ENCODE measurements around the gene SUSD6.
"Not testable (repeated sequence)": the region's sequence is repeated elsewhere in the genome, so short reads cannot be mapped to it uniquely, and the experiment has no call there.

Gene SUSD6

GRCh38 chr14:69696633-69697557 lies 85.5 kb downstream of the SUSD6 start:
- DNase-seq = peak; percentile 71 to 76

GRCh38 chr14:69698572-69698971 lies 87.2 kb downstream of the SUSD6 start:
- DNase-seq = no peak

GRCh38 chr14:69699243-69699642 lies 87.8 kb downstream of the SUSD6 start:
- DNase-seq = not testable (repeated sequence)

- DNase-seq = no peak
Measured at GRCh38 chr14:69699748-69700303, 88.4 kb downstream of the SUSD6 start.

GRCh38 chr14:69700575-69700974 lies 89.2 kb downstream of the SUSD6 start:
- DNase-seq = no peak

- DNase-seq = no peak
Measured at GRCh38 chr14:69701291-69701690, 89.9 kb downstream of the SUSD6 start.

- DNase-seq = no peak
Measured at GRCh38 chr14:69701857-69702256, 90.5 kb downstream of the SUSD6 start.

- DNase-seq = no peak
Measured at GRCh38 chr14:69703047-69704039, 91.9 kb downstream of the SUSD6 start.

- DNase-seq = no peak
Measured at GRCh38 chr14:69704319-69704718, 92.9 kb downstream of the SUSD6 start.

GRCh38 chr14:69705706-69706105 lies 94.3 kb downstream of the SUSD6 start:
- DNase-seq = no peak

GRCh38 chr14:69708049-69708448 lies 96.7 kb downstream of the SUSD6 start:
- no peak for DNase-seq

GRCh38 chr14:69708586-69709560 lies 97.5 kb downstream of the SUSD6 start:
- DNase-seq = peak in 1 of 2 donors; percentile 42

- DNase-seq = peak in 1 of 2 donors; percentile 36
Measured at GRCh38 chr14:69710378-69710777, 99.0 kb downstream of the SUSD6 start.

- no peak for DNase-seq
Measured at GRCh38 chr14:69711065-69711464, 99.7 kb downstream of the SUSD6 start.

GRCh38 chr14:69711477-69711876 lies 100.1 kb downstream of the SUSD6 start:
- DNase-seq = no peak

GRCh38 chr14:69711881-69712560 lies 100.6 kb downstream of the SUSD6 start:
- DNase-seq = no peak

GRCh38 chr14:69712599-69713088 lies 101.2 kb downstream of the SUSD6 start:
- no peak for DNase-seq

- no peak for DNase-seq
Measured at GRCh38 chr14:69713209-69713781, 101.9 kb downstream of the SUSD6 start.

GRCh38 chr14:69713993-69714679 lies 102.7 kb downstream of the SUSD6 start:
- no peak for DNase-seq
